K562 (cell line): ENCODE results near the gene CCL8. TPM values are rescaled to one million over a fixed set of nuclear protein-coding genes. Genes with fewer than 3 reads are reported as not detected.

ENCODE experiments used
- ATAC-seq: fragments of 200-7000 bp; cut with Tn5 transposase; 3 replicates; pipeline ENCODE4 v1.9.1; 2020; ENCODE audit warnings: moderate library complexity
- BruUV-seq: library from RNA; stranded (reverse); fragments of 400-500 nt; replicated peaks from 2 replicates; lab custom pipeline; 2021; lab: Mats Ljungman, UMichigan
- CTCF ChIA-PET: fragments of 300-600 bp; formaldehyde crosslinking; extraction: SDS; loops from one replicate; lab custom pipeline; 2021; ENCODE audit warnings: low intra/inter-chr PET ratio; lab: Yijun Ruan, JAX
- POLR2A ChIA-PET: fragments of 300-600, 350-650 bp; sonication (Branson Sonifier 250); formaldehyde crosslinking; extraction: SDS; loops from one replicate; lab custom pipeline; 2021; ENCODE audit warnings: antibody characterized with exemption, inconsistent platforms; lab: Yijun Ruan, JAX
- DNase-seq, 4 experiments: peaks; one replicate each; pipeline versions ENCODE4 v3.0.0 to v3.0.0-alpha.2; 2011 to 2018; ENCODE audit warnings: low spot score in 3 of 4, mixed read lengths in 3 of 4; ENCODE audit errors: extremely low read depth in 1 of 4
- FAIRE-seq: peaks from 2 replicates; lab custom pipeline; 2011; peaks lifted over from hg19 to GRCh38; lab: Jason Lieb, UNC
- H2AFZ ChIP-seq: 2 replicates; pipeline ENCODE4 v1.6.0; 2011; ENCODE audit warnings: low read depth, low read length, control low read depth, inconsistent platforms
- H3K27ac ChIP-seq: fragments of 200-600 bp; 3 replicates; pipeline ENCODE4 v1.8.0; 2011; ENCODE audit warnings: low read depth, mild to moderate bottlenecking, control low read depth, inconsistent platforms, low read length, moderate library complexity, mixed read lengths; ENCODE audit errors: extremely low read depth
- H3K27me3 ChIP-seq, 2 experiments: fragments of 300-600 bp in 1 of 2; 2 replicates in 1 of 2; 3 replicates in 1 of 2; pipeline versions ENCODE4 v1.6.0 to v1.8.0; 2011; ENCODE audit warnings: inconsistent platforms in 2 of 2, low read length in 2 of 2, mild to moderate bottlenecking in 1 of 2, mixed read lengths in 1 of 2, moderate library complexity in 1 of 2; ENCODE audit not compliant: control insufficient read depth in 2 of 2, insufficient read depth in 2 of 2
- H3K36me3 ChIP-seq: fragments of 300-600 bp; 3 replicates; pipeline ENCODE4 v1.8.0; 2011; ENCODE audit warnings: mild to moderate bottlenecking, low read length, inconsistent platforms; ENCODE audit not compliant: control insufficient read depth, insufficient read depth
- H3K4me1 ChIP-seq, 2 experiments: fragments of 200-600 bp in 1 of 2; replicated peaks in 1 of 2; 2 replicates in 1 of 2; 3 replicates in 1 of 2; pipeline versions ENCODE4 v1.5.1 to v1.8.0; 2011; ENCODE audit warnings: inconsistent platforms in 2 of 2, low read length in 2 of 2, mild to moderate bottlenecking in 1 of 2, mixed read lengths in 1 of 2, moderate library complexity in 1 of 2; ENCODE audit not compliant: control insufficient read depth in 2 of 2, insufficient read depth in 2 of 2
- H3K4me2 ChIP-seq: 2 replicates; pipeline ENCODE4 v1.6.1; 2011; ENCODE audit warnings: low read length, control low read depth, inconsistent platforms, mixed read lengths; ENCODE audit not compliant: insufficient read depth
- H3K4me3 ChIP-seq: fragments of 200-600 bp; sonication (generic), shearing (Covaris generic); 2 replicates; pipeline ENCODE4 v1.5.1; 2016; ENCODE audit warnings: control low read depth, inconsistent platforms
- H3K79me2 ChIP-seq: fragments of 200-600 bp; 3 replicates; pipeline ENCODE4 v1.8.0; 2011; ENCODE audit warnings: low read length, inconsistent platforms; ENCODE audit not compliant: control insufficient read depth, insufficient read depth
- H3K9ac ChIP-seq, 2 experiments: 2 replicates each; pipeline versions ENCODE4 v1.6.0 to v1.6.1; 2011; ENCODE audit warnings: low read depth in 2 of 2, low read length in 2 of 2, control low read depth in 1 of 2, inconsistent platforms in 1 of 2, mild to moderate bottlenecking in 1 of 2, mixed read lengths in 1 of 2; ENCODE audit not compliant: insufficient read depth in 1 of 2
- H3K9me1 ChIP-seq: one replicate; pipeline ENCODE4 v1.6.0; 2011; ENCODE audit warnings: inconsistent platforms, mild to moderate bottlenecking, low read length, moderate library complexity; ENCODE audit not compliant: control insufficient read depth, insufficient read depth
- H3K9me3 ChIP-seq: replicated peaks from 2 replicates; pipeline ENCODE4 v1.5.1; 2011; ENCODE audit warnings: low read depth, low read length, inconsistent platforms; ENCODE audit not compliant: control insufficient read depth, insufficient read depth
- H4K20me1 ChIP-seq: replicated peaks from 2 replicates; pipeline ENCODE4 v1.6.1; 2011; ENCODE audit warnings: low read length, inconsistent platforms, mixed read lengths; ENCODE audit not compliant: control insufficient read depth, insufficient read depth
- ATF4 ChIP-seq: fragments of 450-650 bp; formaldehyde crosslinking; IDR thresholded peaks from 2 replicates; pipeline ENCODE4 v1.4.0; 2022; ENCODE audit warnings: mild to moderate bottlenecking, moderate library complexity
- BACH1 ChIP-seq: fragments of 200-800 bp; sonication (Bioruptor generic); IDR thresholded peaks from 2 replicates; pipeline ENCODE4 v1.6.1; 2016; ENCODE audit warnings: missing genetic modification characterization, missing compliant biosample characterization
- CBFB ChIP-seq: sonication (generic); formaldehyde crosslinking; IDR thresholded peaks from 2 replicates; pipeline ENCODE4 v1.4.0; 2020; ENCODE audit warnings: mild to moderate bottlenecking, missing genetic modification reagents
- E4F1 ChIP-seq: fragments of 250-450 bp; sonication (Bioruptor Pico); IDR thresholded peaks from 2 replicates; pipeline ENCODE4 v1.5.0; 2021; ENCODE audit warnings: mild to moderate bottlenecking, borderline replicate concordance
- ELK3 ChIP-seq: fragments of 450-650 bp; formaldehyde crosslinking; IDR thresholded peaks from 2 replicates; pipeline ENCODE4 v1.4.0; 2020; ENCODE audit warnings: mild to moderate bottlenecking
- GMEB1 ChIP-seq: fragments of 250-450 bp; sonication (Bioruptor Pico); IDR thresholded peaks from 2 replicates; pipeline ENCODE4 v1.4.0; 2020; ENCODE audit warnings: mild to moderate bottlenecking
- NELFE ChIP-seq: IDR thresholded peaks from 2 replicates; pipeline ENCODE4 v1.6.1; 2011; ENCODE audit warnings: mild to moderate bottlenecking; ENCODE audit not compliant: insufficient read depth, insufficient read length
- RBM25 ChIP-seq: fragments of 200-400 bp; formaldehyde crosslinking; IDR thresholded peaks from 2 replicates; pipeline ENCODE4 v1.6.1; 2018; ENCODE audit warnings: low read length, low read depth, moderate library complexity; ENCODE audit not compliant: severe bottlenecking
- SRSF9 ChIP-seq: fragments of 200-400 bp; formaldehyde crosslinking; IDR thresholded peaks from 2 replicates; pipeline ENCODE4 v1.6.1; 2017; ENCODE audit warnings: low read depth, low read length, borderline replicate concordance
- TAF7 ChIP-seq: fragments of 450-650 bp; IDR thresholded peaks from 2 replicates; pipeline ENCODE4 v1.6.1; 2016; ENCODE audit warnings: missing genetic modification characterization, missing compliant biosample characterization
- ZBTB17 ChIP-seq: fragments of 450-650 bp; formaldehyde crosslinking; IDR thresholded peaks from 2 replicates; pipeline ENCODE4 v1.4.0; 2020; ENCODE audit warnings: mild to moderate bottlenecking
- ZKSCAN1 ChIP-seq: fragments of 150-350 bp; IDR thresholded peaks from 2 replicates; pipeline ENCODE4 v1.6.1; 2016; ENCODE audit warnings: low read depth, low read length
- ZNF121 ChIP-seq: sonication (generic); formaldehyde crosslinking; conservative IDR thresholded peaks from 2 replicates; pipeline ENCODE4 v1.8.0; 2022; ENCODE audit warnings: missing genetic modification reagents
- ZNF449 ChIP-seq: fragments of 250-450 bp; sonication (Bioruptor Pico); IDR thresholded peaks from 2 replicates; pipeline ENCODE4 v1.8.0; 2022; ENCODE audit warnings: moderate library complexity, mild to moderate bottlenecking, inconsistent platforms
- ZNF717 ChIP-seq: fragments of 250-450 bp; sonication (Bioruptor Pico); IDR thresholded peaks from 2 replicates; pipeline ENCODE4 v1.5.0; 2021
- WGBS: fragments of 100-300 bp; shearing (Covaris generic); methylation state at CpG from one replicate; pipeline ENCODE4 v1.1.6; 2016; ENCODE audit warnings: low coverage, mixed read lengths; ENCODE audit not compliant: insufficient coverage; ENCODE audit errors: missing lambda C conversion rate; 5-methylcytosine and 5-hydroxymethylcytosine counted together
- in situ Hi-C: fragments of 300-500 bp; cut with MboI; formaldehyde crosslinking; loops from 4 replicates; pipeline ENCODE4 v1.15.0; 2018; ENCODE audit warnings: inconsistent platforms, mixed read lengths
- intact Hi-C: fragments of 100-400 bp; cut with micrococcal nuclease; formaldehyde crosslinking; loops from 2 replicates; pipeline ENCODE4 v1.14.2; 2022
- polyA plus RNA-seq, 8 experiments: library from polyadenylated mRNA; depleted of rRNA in 4 of 8; stranded (reverse) in 5 of 8; unstranded in 3 of 8; fragments of >200 nt; fragmentation: Nextera tagmentation in 2 of 8; fragmentation: Illumina TruSeq in 1 of 8; extraction: Ambion mirVana in 2 of 8; extraction: Trizol in 1 of 8; gene quantifications; 2 replicates each; pipeline versions ENCODE4 v1.2.1 to v1.2.3, GENCODE V29; 2011 to 2014; ENCODE audit warnings: inconsistent platforms in 1 of 8, missing spikeins in 1 of 8
- total RNA-seq, 7 experiments: library from RNA; depleted of rRNA in 6 of 7; stranded (reverse); fragments of >200 nt in 6 of 7; fragmentation: Illumina TruSeq in 2 of 7; extraction: Trizol in 2 of 7; gene quantifications; 2 replicates each; pipeline versions ENCODE4 v1.2.1 to v1.2.3, GENCODE V29; 2011 to 2021; ENCODE audit warnings: low replicate concordance in 1 of 7

The CCL8 gene
- total and polyA plus RNA-seq, 9 of the 15 experiments (the other 6 are each of a cell fraction or from before 2014, with no cell fraction given): 0.06 TPM; not detected in 8

GRCh38 chr17:34364751-34365150 is 45.5 kb downstream of the CCL8 start:
- intact Hi-C loops: loop anchor here (5.0 kb wide), 1 partner anchor 47 kb away; the partner anchor contains the start of gene CCL8

More at GRCh38 chr17:34364751-34365150, 45.5 kb downstream of the CCL8 start:
- H4K20me1 ChIP-seq: no peaks in the 10 kb centered on the region
- no peak overlapping the region for H3K27ac ChIP-seq
- POLR2A ChIA-PET: no interaction called here
- H3K4me1 ChIP-seq: no peaks in the 10 kb centered on the region; a peak in 1 of 5 replicates
- H3K36me3 ChIP-seq: no peaks in the 10 kb centered on the region
- no TSS peak for BruUV-seq
- peaks cover 0 to 6% of the 10 kb centered on the region in 2 experiments; a peak in 2 of 5 replicates for H3K27me3 ChIP-seq
- H3K4me2 ChIP-seq: no peak overlapping the region
- in situ Hi-C loops: loop anchor here (5.0 kb wide), 1 partner anchor 162 kb away; no protein-coding TSS in a partner anchor
- no peak overlapping the region for H2AFZ ChIP-seq
- no peaks in the 10 kb centered on the region for H3K9me1 ChIP-seq
- CTCF ChIA-PET: no interaction called here
- H3K4me3 ChIP-seq: no peak overlapping the region
- 9% methylated on average over 2 of the region's 2 CpGs for WGBS
- H3K9ac ChIP-seq: no peak overlapping the region
- no peak for TF ChIP-seq ELK3 (CRISPR knock-in tag)
- TF ChIP-seq SRSF9: no peak
- no peak for TF ChIP-seq ZNF717 (CRISPR knock-in tag)
- no peak for TF ChIP-seq ATF4 (CRISPR knock-in tag)
- no peak for TF ChIP-seq NELFE
- TF ChIP-seq TAF7 (tag): no peak
- no peak for TF ChIP-seq GMEB1 (CRISPR knock-in tag)
- no peak for TF ChIP-seq ZBTB17
- no peak for TF ChIP-seq ZKSCAN1
- no peak for TF ChIP-seq CBFB (CRISPR knock-in tag)
- TF ChIP-seq ZNF449: no peak
- no peak for TF ChIP-seq BACH1 (tag)
- TF ChIP-seq E4F1: no peak
- no peak for TF ChIP-seq ZNF121 (CRISPR knock-in tag)
- no peak for TF ChIP-seq RBM25
- H3K9me3 ChIP-seq: no peaks in the 10 kb centered on the region
- no peaks in the 10 kb centered on the region for H3K79me2 ChIP-seq
- DNase-seq (no peak), FAIRE-seq (no peak), ATAC-seq (no peak)
